ENCODE measurements around the gene KAZALD1. TPM values are rescaled to one million over a fixed set of nuclear protein-coding genes. Genes with fewer than 3 reads are reported as not detected.

KAZALD1 gene
- total and polyA plus RNA-seq, 9 donors, result 22.3 to 63.9 (median 37.7) TPM

DNA sequence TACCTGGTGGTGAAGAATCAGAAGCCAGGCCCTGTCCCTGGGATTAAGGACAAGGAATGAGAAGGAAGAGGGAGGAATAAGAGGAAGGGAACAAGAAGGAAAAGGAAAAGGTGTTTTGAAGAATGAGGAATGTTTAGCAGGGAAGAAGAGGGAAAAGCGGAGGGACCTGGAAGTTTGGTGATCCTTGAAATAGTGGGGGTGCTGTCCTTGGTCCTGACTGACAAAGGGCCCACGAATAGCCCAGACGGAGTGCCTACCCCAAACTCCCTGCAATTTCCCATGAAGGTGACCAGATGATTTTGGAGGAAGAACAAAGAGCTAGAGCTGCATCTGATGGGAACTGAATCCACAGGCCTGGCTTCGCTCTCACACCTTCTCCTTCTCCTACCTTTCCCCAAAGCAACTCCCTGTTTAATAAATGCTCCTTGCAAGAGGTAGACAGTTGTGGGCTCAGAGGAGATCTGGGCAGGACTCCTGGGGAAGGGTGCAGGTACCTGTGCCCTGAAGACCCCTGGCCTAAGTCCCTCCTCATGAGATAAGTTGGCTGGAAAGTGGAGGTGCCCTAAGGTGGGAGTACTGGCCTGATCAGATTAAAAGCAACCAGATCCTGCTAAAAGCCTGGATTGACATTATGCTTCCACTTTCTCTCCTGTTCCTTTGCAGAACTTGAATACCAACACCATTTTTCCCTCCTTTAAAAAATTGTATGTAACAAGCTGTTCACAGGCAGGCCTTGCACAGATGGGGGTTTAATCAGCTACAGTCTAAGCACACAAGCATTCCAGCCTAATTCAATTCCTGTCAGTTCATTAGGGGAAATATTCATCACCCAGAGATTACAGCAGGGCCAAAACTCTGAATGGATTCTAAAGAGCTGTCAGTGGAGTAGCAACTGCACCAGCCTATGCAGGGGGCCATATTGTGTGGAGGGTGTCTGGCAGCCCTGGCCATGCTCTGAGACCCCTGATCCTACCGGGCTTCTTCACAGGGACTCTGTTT is 19.4 kb downstream of the KAZALD1 start:
- Histone ChIP-seq H3K27me3 (ENCODE audit: control insufficient read depth, insufficient read depth, low read length) (peaks cover 51% of the 10 kb centered on the region), H3K4me3 (ENCODE audit: low read length) (no peak overlapping the region), H3K9me3 (replicated peaks; ENCODE audit: control insufficient read depth, low read depth, low read length) (no peaks in the 10 kb centered on the region), H3K4me1 (ENCODE audit: control insufficient read depth, insufficient read depth, low read length) (peaks cover 2% of the 10 kb centered on the region), H3K36me3 (ENCODE audit: control insufficient read depth, insufficient read depth, low read length) (no peaks in the 10 kb centered on the region), H3K27ac (ENCODE audit: low read length) (no peak overlapping the region)
- 49% methylated on average over 2 of the region's 5 CpGs for WGBS (ENCODE audit: insufficient coverage)
- peak; percentile 52 for DNase-seq

DNA sequence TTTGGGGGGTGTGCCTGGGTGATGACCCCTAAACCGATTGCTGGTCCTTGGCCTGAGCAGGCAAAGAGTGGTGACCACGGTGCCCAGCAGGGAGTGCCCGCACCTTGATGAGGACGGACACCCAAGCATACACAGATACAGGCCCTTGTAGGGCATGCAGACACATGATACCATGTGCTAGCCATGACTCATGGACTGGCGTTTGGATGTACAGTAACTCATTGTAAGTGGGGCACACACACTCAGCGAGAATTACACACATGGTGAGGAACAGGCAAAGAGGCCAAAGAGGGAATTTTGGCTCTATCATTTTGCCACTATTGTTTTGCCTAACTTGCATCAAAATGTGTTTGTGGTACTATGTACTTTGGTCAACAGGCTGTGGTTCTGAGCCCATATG is 24.1 kb downstream of the KAZALD1 start:
- Histone ChIP-seq H3K36me3 (ENCODE audit: control insufficient read depth, insufficient read depth, low read length) (no peaks in the 10 kb centered on the region), H3K9me3 (replicated peaks; ENCODE audit: control insufficient read depth, low read depth, low read length) (no peaks in the 10 kb centered on the region), H3K27me3 (ENCODE audit: control insufficient read depth, insufficient read depth, low read length) (peaks cover 77% of the 10 kb centered on the region), H3K27ac (ENCODE audit: low read length) (no peak overlapping the region), H3K4me1 (ENCODE audit: control insufficient read depth, insufficient read depth, low read length) (no peaks in the 10 kb centered on the region), H3K4me3 (ENCODE audit: low read length) (no peak overlapping the region)
- WGBS (ENCODE audit: insufficient coverage), result 65% methylated on average over 4 of the region's 6 CpGs
- no peak for DNase-seq

DNA sequence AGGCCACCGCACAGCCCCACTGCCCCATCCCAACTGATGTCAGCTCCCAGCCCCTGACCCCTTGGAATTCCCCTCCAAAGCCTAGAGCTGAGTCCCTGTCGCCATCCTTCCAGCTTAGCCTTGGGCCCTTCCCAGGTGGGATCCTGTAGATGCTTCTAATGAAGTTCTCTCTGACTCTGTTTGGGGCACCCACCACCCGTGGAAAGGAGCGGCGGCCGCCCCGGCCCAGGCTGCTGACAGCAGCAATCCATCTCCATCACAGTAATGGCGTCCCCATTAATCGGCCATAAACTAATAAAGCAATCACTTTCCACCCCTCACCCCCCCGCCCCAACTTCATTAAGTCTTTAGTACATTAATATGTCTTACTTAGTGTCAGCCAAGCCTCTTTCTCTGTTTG is 25.6 kb downstream of the KAZALD1 start:
- DNase-seq, result no peak
- Histone ChIP-seq H3K4me3 (ENCODE audit: low read length) (no peak overlapping the region), H3K9me3 (replicated peaks; ENCODE audit: control insufficient read depth, low read depth, low read length) (no peaks in the 10 kb centered on the region), H3K36me3 (ENCODE audit: control insufficient read depth, insufficient read depth, low read length) (no peaks in the 10 kb centered on the region), H3K4me1 (ENCODE audit: control insufficient read depth, insufficient read depth, low read length) (no peaks in the 10 kb centered on the region), H3K27ac (ENCODE audit: low read length) (no peak overlapping the region), H3K27me3 (ENCODE audit: control insufficient read depth, insufficient read depth, low read length) (peaks cover 82% of the 10 kb centered on the region)
- WGBS (ENCODE audit: insufficient coverage), result 26% methylated on average over 7 of the region's 10 CpGs

DNA sequence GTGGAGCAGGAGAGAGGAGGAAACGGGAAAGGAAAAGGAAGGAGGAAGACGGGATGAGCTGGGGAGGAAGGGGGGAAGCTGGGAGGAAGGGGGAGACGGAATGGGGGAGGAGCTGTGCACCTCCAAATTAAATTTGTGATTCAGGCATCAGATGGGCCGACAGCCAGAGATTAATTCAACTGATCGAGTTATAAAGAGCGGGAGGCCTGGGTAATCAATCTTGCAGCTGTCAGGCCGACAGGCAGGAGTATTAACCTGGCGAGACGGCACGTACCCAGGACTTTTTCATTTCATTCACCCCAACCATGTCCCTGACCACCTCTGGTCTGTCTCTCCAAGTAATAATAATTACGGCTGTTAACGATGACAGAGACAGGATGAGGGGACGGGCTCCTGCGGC is 26.2 kb downstream of the KAZALD1 start:
- Histone ChIP-seq H3K9me3 (replicated peaks; ENCODE audit: control insufficient read depth, low read depth, low read length) (no peaks in the 10 kb centered on the region), H3K27me3 (ENCODE audit: control insufficient read depth, insufficient read depth, low read length) (peaks cover 81% of the 10 kb centered on the region), H3K36me3 (ENCODE audit: control insufficient read depth, insufficient read depth, low read length) (no peaks in the 10 kb centered on the region), H3K4me1 (ENCODE audit: control insufficient read depth, insufficient read depth, low read length) (no peaks in the 10 kb centered on the region), H3K4me3 (ENCODE audit: low read length) (no peak overlapping the region), H3K27ac (ENCODE audit: low read length) (no peak overlapping the region)
- no peak for DNase-seq
- WGBS (ENCODE audit: insufficient coverage), result 20% methylated on average over 8 of the region's 14 CpGs

DNA sequence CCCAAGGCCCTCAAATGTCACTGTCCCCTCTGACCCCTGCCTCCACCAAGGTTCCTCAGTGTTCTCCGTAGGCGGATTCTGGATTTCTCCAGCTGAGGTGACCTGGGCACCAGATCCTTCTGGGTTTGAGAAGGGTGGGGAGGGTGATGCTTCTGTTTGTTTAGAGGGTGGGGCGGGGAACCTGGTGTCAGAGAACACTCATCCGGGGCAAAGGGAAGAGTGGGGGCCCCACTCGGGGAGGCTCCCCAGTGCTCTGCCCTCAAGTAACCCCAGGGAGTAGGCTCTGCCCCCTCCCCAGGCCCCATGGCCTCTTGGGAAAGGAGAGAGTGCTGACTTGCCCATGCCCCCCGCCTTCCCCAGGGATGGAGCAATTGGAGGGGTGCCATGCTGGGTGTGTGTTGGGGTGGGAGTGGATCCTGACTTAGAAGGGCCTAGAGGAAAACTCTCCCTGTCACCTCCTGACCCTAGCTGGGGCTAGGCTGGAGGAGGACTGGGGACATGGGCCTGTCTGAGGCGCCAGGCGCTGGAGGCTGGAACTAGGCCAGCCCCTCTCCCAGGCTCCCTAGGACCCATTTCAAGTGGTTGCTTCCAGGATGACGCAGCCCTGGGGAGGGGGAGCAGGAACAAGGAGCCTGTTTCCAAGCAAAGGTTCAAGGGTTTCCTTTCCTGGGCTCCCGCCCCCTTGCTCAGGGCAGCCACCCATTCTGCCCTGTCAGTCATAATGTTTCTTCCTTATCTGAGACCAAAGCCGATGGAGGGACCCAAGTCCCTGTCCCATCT is 27.9 kb downstream of the KAZALD1 start:
- Histone ChIP-seq H3K36me3 (ENCODE audit: control insufficient read depth, insufficient read depth, low read length) (no peaks in the 10 kb centered on the region), H3K27me3 (ENCODE audit: control insufficient read depth, insufficient read depth, low read length) (peaks cover 90% of the 10 kb centered on the region), H3K4me1 (ENCODE audit: control insufficient read depth, insufficient read depth, low read length) (no peaks in the 10 kb centered on the region), H3K4me3 (ENCODE audit: low read length) (no peak overlapping the region), H3K27ac (ENCODE audit: low read length) (no peak overlapping the region), H3K9me3 (replicated peaks; ENCODE audit: control insufficient read depth, low read depth, low read length) (no peaks in the 10 kb centered on the region)
- WGBS (ENCODE audit: insufficient coverage), result 87% methylated on average over 3 of the region's 11 CpGs
- DNase-seq, result no peak

DNA sequence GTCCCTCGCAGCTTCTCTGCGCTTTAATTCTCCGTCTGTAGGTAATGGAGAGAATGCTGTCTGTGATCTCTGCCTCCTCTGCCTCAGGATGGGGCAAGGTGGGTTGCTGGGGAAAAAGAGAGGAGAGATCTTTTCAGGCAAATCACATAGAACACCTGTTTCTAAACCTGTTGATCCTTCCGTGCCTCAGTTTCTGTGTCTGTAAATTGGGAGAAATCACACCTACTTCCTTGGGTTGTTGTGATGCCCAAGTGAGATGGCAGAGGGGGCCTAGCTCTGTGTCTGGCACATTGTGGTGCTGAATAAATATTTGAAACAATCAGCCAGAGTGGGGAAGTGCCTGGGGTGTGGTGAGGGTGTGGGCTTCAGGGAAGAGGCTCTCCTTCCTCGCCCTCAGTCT is 28.8 kb downstream of the KAZALD1 start:
- WGBS (ENCODE audit: insufficient coverage), result 100% methylated on average over 1 of the region's 5 CpGs
- Histone ChIP-seq H3K4me1 (ENCODE audit: control insufficient read depth, insufficient read depth, low read length) (no peaks in the 10 kb centered on the region), H3K27me3 (ENCODE audit: control insufficient read depth, insufficient read depth, low read length) (peaks cover 90% of the 10 kb centered on the region), H3K4me3 (ENCODE audit: low read length) (no peak overlapping the region), H3K27ac (ENCODE audit: low read length) (no peak overlapping the region), H3K9me3 (replicated peaks; ENCODE audit: control insufficient read depth, low read depth, low read length) (no peaks in the 10 kb centered on the region), H3K36me3 (ENCODE audit: control insufficient read depth, insufficient read depth, low read length) (no peaks in the 10 kb centered on the region)
- DNase-seq, result no peak

DNA sequence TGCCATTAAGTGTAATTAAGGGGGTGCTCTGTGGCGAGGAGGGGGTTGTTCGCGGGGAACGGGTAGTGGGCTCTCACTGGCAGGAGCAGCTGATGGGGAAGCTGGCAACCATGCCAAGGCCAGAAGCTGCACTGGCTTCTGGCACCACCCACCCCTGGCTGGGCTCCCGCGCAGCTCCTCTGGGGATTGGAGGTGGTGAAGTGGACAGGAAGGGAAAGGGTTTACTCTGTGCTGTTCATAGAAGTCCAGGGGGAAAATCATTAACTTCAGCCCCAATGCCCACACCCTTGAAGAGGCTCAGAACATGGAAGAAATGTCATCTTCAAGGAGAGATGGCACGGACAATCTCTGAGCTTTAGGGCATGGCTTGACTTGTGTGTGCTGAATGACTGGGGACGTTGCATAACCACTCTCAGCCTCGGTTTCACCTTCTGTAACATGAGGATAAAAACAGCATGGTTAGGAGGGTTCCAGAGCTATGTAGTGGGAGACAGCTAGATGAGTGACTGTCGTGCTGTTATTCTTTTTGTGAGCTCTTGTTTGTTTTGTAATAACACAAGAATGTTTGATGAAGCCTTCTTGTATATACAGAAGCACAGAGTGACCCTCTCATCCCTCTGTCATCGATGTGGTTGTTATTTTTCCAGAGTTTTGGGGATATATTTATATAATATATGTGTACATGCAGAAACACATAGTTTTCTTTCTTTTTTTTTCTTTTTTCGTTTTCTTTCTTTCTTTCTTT is 29.9 kb downstream of the KAZALD1 start:
- no peak for DNase-seq
- Histone ChIP-seq H3K36me3 (ENCODE audit: control insufficient read depth, insufficient read depth, low read length) (no peaks in the 10 kb centered on the region), H3K27ac (ENCODE audit: low read length) (no peak overlapping the region), H3K9me3 (replicated peaks; ENCODE audit: control insufficient read depth, low read depth, low read length) (no peaks in the 10 kb centered on the region), H3K27me3 (ENCODE audit: control insufficient read depth, insufficient read depth, low read length) (peaks cover 88% of the 10 kb centered on the region), H3K4me1 (ENCODE audit: control insufficient read depth, insufficient read depth, low read length) (no peaks in the 10 kb centered on the region), H3K4me3 (ENCODE audit: low read length) (no peak overlapping the region)
- WGBS (ENCODE audit: insufficient coverage), result 84% methylated on average over 5 of the region's 12 CpGs

DNA sequence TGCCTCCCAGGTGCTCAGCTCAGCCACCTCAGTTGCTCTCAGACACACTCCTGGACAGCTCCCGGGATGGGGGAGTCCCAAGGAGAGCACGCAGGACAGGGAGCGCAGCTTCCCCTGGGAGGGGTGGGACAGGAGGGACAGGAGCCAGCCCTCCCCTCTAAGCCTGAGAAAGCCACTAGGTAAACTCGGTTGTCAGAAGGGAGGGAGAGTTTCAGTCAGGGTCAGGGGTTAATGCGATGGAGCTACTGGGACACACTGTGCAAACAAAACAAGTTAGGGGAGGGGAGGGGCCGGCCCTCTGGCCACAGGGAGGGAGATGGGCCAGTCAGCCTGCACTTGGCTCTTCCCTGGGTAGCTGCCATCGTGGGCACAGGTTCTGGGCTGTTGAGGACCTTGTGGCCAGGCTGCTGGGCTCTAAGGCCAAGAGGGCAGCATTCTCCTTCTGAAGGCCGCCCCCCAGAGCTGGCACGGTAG is 31.1 kb downstream of the KAZALD1 start:
- no peaks in the 10 kb centered on the region for H3K9me3 ChIP-seq (replicated peaks; ENCODE audit: control insufficient read depth, low read depth, low read length)
- DNase-seq, result no peak
- H3K4me1 ChIP-seq (ENCODE audit: control insufficient read depth, insufficient read depth, low read length), result no peaks in the 10 kb centered on the region
- H3K27ac ChIP-seq (ENCODE audit: low read length), result no peak overlapping the region
- no peaks in the 10 kb centered on the region for H3K36me3 ChIP-seq (ENCODE audit: control insufficient read depth, insufficient read depth, low read length)
- H3K4me3 ChIP-seq (ENCODE audit: low read length), result no peak overlapping the region
- WGBS (ENCODE audit: insufficient coverage), result 16% methylated on average over 8 of the region's 9 CpGs
- peaks cover 88% of the 10 kb centered on the region for H3K27me3 ChIP-seq (ENCODE audit: control insufficient read depth, insufficient read depth, low read length)

DNA sequence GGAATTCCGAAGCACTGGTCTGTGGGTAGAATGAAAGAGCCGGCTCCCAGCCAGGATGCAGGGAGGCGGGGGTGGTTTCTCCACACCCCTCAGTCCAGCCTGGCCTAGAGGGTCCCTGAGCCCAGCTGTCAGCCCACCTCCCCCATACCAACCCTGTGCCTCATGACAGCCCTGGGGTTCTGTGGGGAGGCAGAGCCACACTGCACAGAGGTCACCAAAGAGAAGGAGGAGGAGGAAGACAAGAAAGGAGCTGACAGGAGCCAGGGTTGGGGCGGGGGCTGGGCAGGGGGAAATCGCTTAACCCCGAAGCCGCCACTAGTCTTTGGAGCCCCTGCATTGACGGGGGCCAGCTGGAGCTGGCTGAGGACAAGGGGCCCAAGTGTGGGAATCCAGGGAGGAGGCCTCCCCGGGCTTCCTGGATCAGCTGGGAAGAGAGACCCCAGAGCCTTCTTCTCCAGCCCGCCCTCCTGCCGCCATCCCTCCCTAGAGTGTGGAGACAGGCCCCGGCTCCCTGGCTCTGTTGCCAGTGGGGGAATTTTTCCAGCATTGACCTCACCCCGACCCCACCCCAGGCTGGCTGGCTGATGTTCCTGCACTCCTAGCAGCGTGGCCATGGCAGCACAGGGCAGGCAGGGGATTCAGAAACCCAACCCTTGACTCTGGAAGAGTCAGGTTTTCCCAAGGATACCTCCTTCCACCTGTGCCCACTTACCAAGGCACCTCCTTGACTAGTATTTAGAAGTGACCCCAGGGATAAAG is 32.5 kb downstream of the KAZALD1 start:
- H3K27me3 ChIP-seq (ENCODE audit: control insufficient read depth, insufficient read depth, low read length), result peaks cover 82% of the 10 kb centered on the region
- no peaks in the 10 kb centered on the region for H3K36me3 ChIP-seq (ENCODE audit: control insufficient read depth, insufficient read depth, low read length)
- no peak for DNase-seq
- WGBS (ENCODE audit: insufficient coverage), result 20% methylated on average over 6 of the region's 14 CpGs
- H3K4me1 ChIP-seq (ENCODE audit: control insufficient read depth, insufficient read depth, low read length), result no peaks in the 10 kb centered on the region
- no peaks in the 10 kb centered on the region for H3K9me3 ChIP-seq (replicated peaks; ENCODE audit: control insufficient read depth, low read depth, low read length)
- no peak overlapping the region for H3K27ac ChIP-seq (ENCODE audit: low read length)
- H3K4me3 ChIP-seq (ENCODE audit: low read length), result no peak overlapping the region
